ENCODE results near the gene TNK1. TPM values are rescaled to one million over a fixed set of nuclear protein-coding genes. Genes with fewer than 3 reads are reported as not detected.

The TNK1 gene
- total and polyA plus RNA-seq, 9 of the 15 experiments (the other 6 are each of a cell fraction or from before 2014, with no cell fraction given), result 0.28 to 5.2 (median 2.1) TPM

DNA sequence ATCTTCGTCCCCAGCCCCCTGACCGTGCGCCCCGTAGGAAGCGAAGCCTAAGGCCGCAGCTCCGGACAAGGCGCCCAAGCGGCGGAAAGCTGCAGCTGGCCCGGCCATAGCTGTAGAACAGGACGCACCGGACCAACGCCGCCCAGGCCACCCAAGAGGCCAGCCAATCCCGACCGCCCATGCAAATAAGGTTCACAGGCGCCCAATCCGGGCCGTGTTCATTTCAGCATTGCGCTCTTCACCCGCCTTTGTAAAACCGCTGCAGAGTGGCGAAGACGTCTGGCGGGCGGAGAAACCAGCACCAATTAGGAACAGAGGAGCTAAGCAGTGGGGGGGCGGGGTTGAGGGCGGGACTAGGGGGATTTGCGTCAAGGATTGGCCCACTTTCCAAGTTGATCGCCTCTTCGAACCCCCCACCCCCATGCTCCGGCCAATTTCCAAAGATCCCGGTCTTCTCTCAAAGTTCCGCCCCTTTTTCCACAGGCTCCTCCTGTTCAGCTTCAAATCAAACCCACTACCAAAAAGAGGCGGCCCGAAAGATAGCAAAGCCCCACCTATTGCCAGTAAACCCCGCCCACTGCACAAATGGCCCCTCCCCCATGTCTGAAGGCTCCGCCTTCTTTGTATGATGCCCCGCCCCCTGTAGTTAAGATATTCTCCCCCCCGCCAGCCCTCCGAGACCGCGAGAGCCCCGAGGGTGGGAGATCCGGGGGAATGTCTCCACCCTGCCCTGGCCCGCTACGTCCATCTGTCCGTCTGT lies 23.3 kb downstream of the TNK1 start, which contains the start of gene TMEM256 (continued):
- TF ChIP-seq, protein P1, sequence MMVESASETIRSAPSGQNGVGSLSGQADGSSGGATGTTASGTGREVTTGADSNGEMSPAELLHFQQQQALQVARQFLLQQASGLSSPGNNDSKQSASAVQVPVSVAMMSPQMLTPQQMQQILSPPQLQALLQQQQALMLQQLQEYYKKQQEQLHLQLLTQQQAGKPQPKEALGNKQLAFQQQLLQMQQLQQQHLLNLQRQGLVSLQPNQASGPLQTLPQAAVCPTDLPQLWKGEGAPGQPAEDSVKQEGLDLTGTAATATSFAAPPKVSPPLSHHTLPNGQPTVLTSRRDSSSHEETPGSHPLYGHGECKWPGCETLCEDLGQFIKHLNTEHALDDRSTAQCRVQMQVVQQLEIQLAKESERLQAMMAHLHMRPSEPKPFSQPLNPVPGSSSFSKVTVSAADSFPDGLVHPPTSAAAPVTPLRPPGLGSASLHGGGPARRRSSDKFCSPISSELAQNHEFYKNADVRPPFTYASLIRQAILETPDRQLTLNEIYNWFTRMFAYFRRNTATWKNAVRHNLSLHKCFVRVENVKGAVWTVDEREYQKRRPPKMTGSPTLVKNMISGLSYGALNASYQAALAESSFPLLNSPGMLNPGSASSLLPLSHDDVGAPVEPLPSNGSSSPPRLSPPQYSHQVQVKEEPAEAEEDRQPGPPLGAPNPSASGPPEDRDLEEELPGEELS (CRISPR knock-in tag; IDR thresholded peaks at IDR 0.05; ENCODE audit: borderline replicate concordance), result no peak
- TF ChIP-seq, protein P2, sequence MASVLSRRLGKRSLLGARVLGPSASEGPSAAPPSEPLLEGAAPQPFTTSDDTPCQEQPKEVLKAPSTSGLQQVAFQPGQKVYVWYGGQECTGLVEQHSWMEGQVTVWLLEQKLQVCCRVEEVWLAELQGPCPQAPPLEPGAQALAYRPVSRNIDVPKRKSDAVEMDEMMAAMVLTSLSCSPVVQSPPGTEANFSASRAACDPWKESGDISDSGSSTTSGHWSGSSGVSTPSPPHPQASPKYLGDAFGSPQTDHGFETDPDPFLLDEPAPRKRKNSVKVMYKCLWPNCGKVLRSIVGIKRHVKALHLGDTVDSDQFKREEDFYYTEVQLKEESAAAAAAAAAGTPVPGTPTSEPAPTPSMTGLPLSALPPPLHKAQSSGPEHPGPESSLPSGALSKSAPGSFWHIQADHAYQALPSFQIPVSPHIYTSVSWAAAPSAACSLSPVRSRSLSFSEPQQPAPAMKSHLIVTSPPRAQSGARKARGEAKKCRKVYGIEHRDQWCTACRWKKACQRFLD (CRISPR knock-in tag; IDR thresholded peaks at IDR 0.05), result no peak
- TF ChIP-seq, protein P3, sequence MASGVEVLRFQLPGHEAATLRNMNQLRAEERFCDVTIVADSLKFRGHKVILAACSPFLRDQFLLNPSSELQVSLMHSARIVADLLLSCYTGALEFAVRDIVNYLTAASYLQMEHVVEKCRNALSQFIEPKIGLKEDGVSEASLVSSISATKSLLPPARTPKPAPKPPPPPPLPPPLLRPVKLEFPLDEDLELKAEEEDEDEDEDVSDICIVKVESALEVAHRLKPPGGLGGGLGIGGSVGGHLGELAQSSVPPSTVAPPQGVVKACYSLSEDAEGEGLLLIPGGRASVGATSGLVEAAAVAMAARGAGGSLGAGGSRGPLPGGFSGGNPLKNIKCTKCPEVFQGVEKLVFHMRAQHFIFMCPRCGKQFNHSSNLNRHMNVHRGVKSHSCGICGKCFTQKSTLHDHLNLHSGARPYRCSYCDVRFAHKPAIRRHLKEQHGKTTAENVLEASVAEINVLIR (CRISPR knock-in tag; IDR thresholded peaks at IDR 0.05), result no peak
- no peak for TF ChIP-seq CBX5 (IDR thresholded peaks at IDR 0.05; ENCODE audit: borderline replicate concordance, low read depth)
- TF ChIP-seq CSDE1 (IDR thresholded peaks at IDR 0.05), result no peak
- TF ChIP-seq HNRNPLL (IDR thresholded peaks at IDR 0.05; ENCODE audit: low read depth, low read length, poor library complexity, severe bottlenecking), result peak; percentile 66
- TF ChIP-seq ZNF165 (CRISPR knock-in tag; IDR thresholded peaks at IDR 0.05; ENCODE audit: borderline replicate concordance), result no peak
- no peak for TF ChIP-seq PCBP1 (IDR thresholded peaks at IDR 0.05; ENCODE audit: low read depth, low read length, poor library complexity, severe bottlenecking)
- no peak for TF ChIP-seq KLF1 (tag; IDR thresholded peaks at IDR 0.05)
- no peak for TF ChIP-seq NR1H2 (CRISPR knock-in tag; IDR thresholded peaks at IDR 0.05)
- TF ChIP-seq, protein P4, sequence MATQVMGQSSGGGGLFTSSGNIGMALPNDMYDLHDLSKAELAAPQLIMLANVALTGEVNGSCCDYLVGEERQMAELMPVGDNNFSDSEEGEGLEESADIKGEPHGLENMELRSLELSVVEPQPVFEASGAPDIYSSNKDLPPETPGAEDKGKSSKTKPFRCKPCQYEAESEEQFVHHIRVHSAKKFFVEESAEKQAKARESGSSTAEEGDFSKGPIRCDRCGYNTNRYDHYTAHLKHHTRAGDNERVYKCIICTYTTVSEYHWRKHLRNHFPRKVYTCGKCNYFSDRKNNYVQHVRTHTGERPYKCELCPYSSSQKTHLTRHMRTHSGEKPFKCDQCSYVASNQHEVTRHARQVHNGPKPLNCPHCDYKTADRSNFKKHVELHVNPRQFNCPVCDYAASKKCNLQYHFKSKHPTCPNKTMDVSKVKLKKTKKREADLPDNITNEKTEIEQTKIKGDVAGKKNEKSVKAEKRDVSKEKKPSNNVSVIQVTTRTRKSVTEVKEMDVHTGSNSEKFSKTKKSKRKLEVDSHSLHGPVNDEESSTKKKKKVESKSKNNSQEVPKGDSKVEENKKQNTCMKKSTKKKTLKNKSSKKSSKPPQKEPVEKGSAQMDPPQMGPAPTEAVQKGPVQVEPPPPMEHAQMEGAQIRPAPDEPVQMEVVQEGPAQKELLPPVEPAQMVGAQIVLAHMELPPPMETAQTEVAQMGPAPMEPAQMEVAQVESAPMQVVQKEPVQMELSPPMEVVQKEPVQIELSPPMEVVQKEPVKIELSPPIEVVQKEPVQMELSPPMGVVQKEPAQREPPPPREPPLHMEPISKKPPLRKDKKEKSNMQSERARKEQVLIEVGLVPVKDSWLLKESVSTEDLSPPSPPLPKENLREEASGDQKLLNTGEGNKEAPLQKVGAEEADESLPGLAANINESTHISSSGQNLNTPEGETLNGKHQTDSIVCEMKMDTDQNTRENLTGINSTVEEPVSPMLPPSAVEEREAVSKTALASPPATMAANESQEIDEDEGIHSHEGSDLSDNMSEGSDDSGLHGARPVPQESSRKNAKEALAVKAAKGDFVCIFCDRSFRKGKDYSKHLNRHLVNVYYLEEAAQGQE (IDR thresholded peaks at IDR 0.05; ENCODE audit: borderline replicate concordance), result no peak
- TF ChIP-seq, protein P4 (CRISPR knock-in tag; IDR thresholded peaks at IDR 0.05; ENCODE audit: low read depth), result no peak
- TF ChIP-seq SUPT5H (IDR thresholded peaks at IDR 0.05), result peak; percentile 82
